B cell (primary cell): Measurements from ENCODE around the gene GPC4. TPM values are rescaled to one million over a fixed set of nuclear protein-coding genes. Genes with fewer than 3 reads are reported as not detected.

Experiments used
- ATAC-seq: fragments of 200-7000 bp; cut with Tn5 transposase; one replicate; pipeline ENCODE4 v1.10.0; 2021; ENCODE audit warnings: low read depth, mild to moderate bottlenecking, moderate number of reproducible peaks, moderate library complexity
- CTCF ChIA-PET: fragments of 350-600 bp; sonication (Branson Sonifier 250); formaldehyde crosslinking; loops from one replicate; lab custom pipeline; 2021; ENCODE audit warnings: antibody characterized with exemption, inconsistent platforms; lab: Charles Lee
- POLR2A ChIA-PET: fragments of 350-600 bp; sonication (Branson Sonifier 250); formaldehyde crosslinking; loops from one replicate; lab custom pipeline; 2021; ENCODE audit warnings: antibody characterized with exemption; lab: Charles Lee
- DNase-seq: peaks from one replicate; pipeline ENCODE4 v3.0.0; 2013
- H2AFZ ChIP-seq: 2 replicates; pipeline ENCODE4 v1.6.1; 2012; ENCODE audit warnings: mild to moderate bottlenecking, low read depth, low read length; ENCODE audit not compliant: insufficient read depth, poor library complexity, severe bottlenecking
- H3K27ac ChIP-seq, 2 donors: 1 replicate in 1 of 2; 2 replicates in 1 of 2; pipeline ENCODE4 v1.5.1; 2012 to 2013; ENCODE audit warnings: low read length in 2 of 2, mild to moderate bottlenecking in 2 of 2, moderate library complexity in 1 of 2
- H3K27me3 ChIP-seq, 4 experiments: fragments of 200-600 bp in 1 of 4; sonication (generic) in 1 of 4; replicated peaks in 1 of 4; 1 replicate in 2 of 4; 2 replicates in 2 of 4; pipeline versions ENCODE4 v1.6.1 to v1.7.0; 2013 to 2016; ENCODE audit warnings: low read length in 3 of 4, mild to moderate bottlenecking in 2 of 4, mixed read lengths in 1 of 4, moderate library complexity in 1 of 4; ENCODE audit not compliant: insufficient read depth in 4 of 4, control insufficient read depth in 3 of 4; ENCODE audit errors: control extremely low read depth in 1 of 4
- H3K36me3 ChIP-seq, 2 experiments: replicated peaks in 1 of 2; 1 replicate in 1 of 2; 2 replicates in 1 of 2; pipeline versions ENCODE4 v1.6.1 to v1.7.1; 2013; ENCODE audit warnings: low read length in 1 of 2; ENCODE audit not compliant: insufficient read depth in 2 of 2, control insufficient read depth in 1 of 2; ENCODE audit errors: control extremely low read depth in 1 of 2, extremely low read depth in 1 of 2
- H3K4me1 ChIP-seq, 2 donors: fragments of 200-600 bp in 1 of 2; sonication (generic) in 1 of 2; 1 replicate in 1 of 2; 2 replicates in 1 of 2; pipeline versions ENCODE4 v1.5.1 to v1.6.1; 2013 to 2017; ENCODE audit warnings: low read length in 2 of 2; ENCODE audit not compliant: control insufficient read depth in 2 of 2, insufficient read depth in 2 of 2
- H3K4me2 ChIP-seq: replicated peaks from 2 replicates; pipeline ENCODE3; 2012; ENCODE audit warnings: mild to moderate bottlenecking, low read depth, low read length; ENCODE audit not compliant: poor library complexity, severe bottlenecking
- H3K4me3 ChIP-seq, 5 experiments: fragments of 200-600 bp in 1 of 5; sonication (generic) in 1 of 5; 1 replicate in 3 of 5; 2 replicates in 2 of 5; pipeline versions ENCODE4 v1.5.1 to v1.7.0; 2011 to 2016; ENCODE audit warnings: low read length in 4 of 5, mild to moderate bottlenecking in 4 of 5, low read depth in 2 of 5, control low read depth in 1 of 5, moderate library complexity in 1 of 5; ENCODE audit not compliant: insufficient read depth in 1 of 5; ENCODE audit errors: control extremely low read depth in 1 of 5, extremely low read depth in 1 of 5
- H3K79me2 ChIP-seq: fragments of 200-600 bp; sonication (generic); one replicate; pipeline ENCODE4 v1.6.0; 2016; ENCODE audit warnings: low read length; ENCODE audit not compliant: control insufficient read depth, insufficient read depth
- H3K9ac ChIP-seq: fragments of 200-600 bp; sonication (generic); 2 replicates; pipeline ENCODE4 v1.6.1; 2017; ENCODE audit warnings: mild to moderate bottlenecking, low read length, moderate library complexity
- H3K9me3 ChIP-seq, 3 donors: one replicate each; pipeline versions ENCODE4 v1.6.1 to v1.7.1; 2013; ENCODE audit warnings: low read length in 2 of 3; ENCODE audit not compliant: control insufficient read depth in 2 of 3, insufficient read depth in 1 of 3; ENCODE audit errors: control extremely low read depth in 1 of 3
- H4K20me1 ChIP-seq: 2 replicates; pipeline ENCODE4 v1.6.0; 2012; ENCODE audit warnings: mild to moderate bottlenecking, low read length; ENCODE audit not compliant: insufficient read depth, control insufficient read depth, poor library complexity, severe bottlenecking
- H3K27ac Mint-ChIP-seq: one replicate; pipeline ENCODE4 v1.8.0; 2021; ENCODE audit warnings: mixed read lengths
- H3K27me3 Mint-ChIP-seq: one replicate; pipeline ENCODE4 v1.8.0; 2021; ENCODE audit warnings: mixed read lengths
- H3K4me1 Mint-ChIP-seq: one replicate; pipeline ENCODE4 v1.8.0; 2021; ENCODE audit warnings: mixed read lengths
- H3K4me3 Mint-ChIP-seq: one replicate; pipeline ENCODE4 v1.8.0; 2021; ENCODE audit warnings: mixed read lengths
- H3K9me3 Mint-ChIP-seq: one replicate; pipeline ENCODE4 v1.8.0; 2022; ENCODE audit warnings: mixed read lengths; ENCODE audit not compliant: insufficient read depth
- CTCF ChIP-seq: fragments of 200-600 bp; IDR thresholded peaks from one replicate; pipeline ENCODE4 v1.8.0; 2022; ENCODE audit warnings: antibody characterized with exemption, mild to moderate bottlenecking
- EZH2 ChIP-seq: IDR thresholded peaks from 2 replicates; pipeline ENCODE4 v1.6.1; 2012; ENCODE audit warnings: borderline replicate concordance, low read depth, mild to moderate bottlenecking, moderate library complexity, low read length; ENCODE audit not compliant: insufficient read depth, poor library complexity, severe bottlenecking
- WGBS: methylation state at CpG from one replicate; pipeline ENCODE4 v1.1.5; 2013; ENCODE audit warnings: missing lambda C conversion rate; ENCODE audit not compliant: insufficient coverage; 5-methylcytosine and 5-hydroxymethylcytosine counted together
- intact Hi-C: fragments of 100-400 bp; cut with micrococcal nuclease; formaldehyde crosslinking; loops from one replicate; pipeline ENCODE4 v1.10.0; 2022
- polyA plus RNA-seq: library from polyadenylated mRNA; depleted of rRNA; stranded (reverse); fragments of >200 nt; gene quantifications from 2 replicates; pipeline ENCODE4 v1.2.3, GENCODE V29; 2012
- total RNA-seq, 2 donors: library from RNA; stranded (reverse); fragments of 120-200 nt in 1 of 2; gene quantifications; 1 replicate in 1 of 2; 2 replicates in 1 of 2; pipeline versions ENCODE4 v1.2.3 to v1.2.4, GENCODE V29; 2013 to 2022

Gene GPC4
- total and polyA plus RNA-seq, 2 donors (not counting 1 experiment from before 2014, with no cell fraction given) = 0.30 to 0.47 TPM

- ChIA-PET CTCF (no interaction called here), POLR2A (no interaction called here)
- H3K9me3 Mint-ChIP-seq = peaks cover 4% of the 10 kb centered on the region
- Histone ChIP-seq H3K36me3 (no peaks in the 10 kb centered on the region), H4K20me1 (no peaks in the 10 kb centered on the region), H2AFZ (no peak overlapping the region), H3K79me2 (no peaks in the 10 kb centered on the region), H3K4me3 (no peak overlapping the region), H3K4me2 (no peak overlapping the region), H3K4me1 (no peaks in the 10 kb centered on the region), H3K9me3 (peaks cover 0 to 2% (median 0%) of the 10 kb centered on the region in 3 donors), H3K27me3 (no peaks in the 10 kb centered on the region), H3K27ac (no peak overlapping the region), H3K9ac (no peak overlapping the region)
- no peak for TF ChIP-seq EZH2
- no peak for TF ChIP-seq CTCF
- H3K27me3 Mint-ChIP-seq = no peaks in the 10 kb centered on the region
- ATAC-seq (no peak), DNase-seq (no peak)
- H3K27ac Mint-ChIP-seq = no peak overlapping the region
- WGBS = no CpG with 5 or more reads among the region's 5 CpGs
- H3K4me3 Mint-ChIP-seq = no peak overlapping the region
- H3K4me1 Mint-ChIP-seq = no peaks in the 10 kb centered on the region
- intact Hi-C loops = no loop called here
These were observed 164.1 kb downstream of the GPC4 start for GRCh38 chrX:133251204-133251603.

DNA sequence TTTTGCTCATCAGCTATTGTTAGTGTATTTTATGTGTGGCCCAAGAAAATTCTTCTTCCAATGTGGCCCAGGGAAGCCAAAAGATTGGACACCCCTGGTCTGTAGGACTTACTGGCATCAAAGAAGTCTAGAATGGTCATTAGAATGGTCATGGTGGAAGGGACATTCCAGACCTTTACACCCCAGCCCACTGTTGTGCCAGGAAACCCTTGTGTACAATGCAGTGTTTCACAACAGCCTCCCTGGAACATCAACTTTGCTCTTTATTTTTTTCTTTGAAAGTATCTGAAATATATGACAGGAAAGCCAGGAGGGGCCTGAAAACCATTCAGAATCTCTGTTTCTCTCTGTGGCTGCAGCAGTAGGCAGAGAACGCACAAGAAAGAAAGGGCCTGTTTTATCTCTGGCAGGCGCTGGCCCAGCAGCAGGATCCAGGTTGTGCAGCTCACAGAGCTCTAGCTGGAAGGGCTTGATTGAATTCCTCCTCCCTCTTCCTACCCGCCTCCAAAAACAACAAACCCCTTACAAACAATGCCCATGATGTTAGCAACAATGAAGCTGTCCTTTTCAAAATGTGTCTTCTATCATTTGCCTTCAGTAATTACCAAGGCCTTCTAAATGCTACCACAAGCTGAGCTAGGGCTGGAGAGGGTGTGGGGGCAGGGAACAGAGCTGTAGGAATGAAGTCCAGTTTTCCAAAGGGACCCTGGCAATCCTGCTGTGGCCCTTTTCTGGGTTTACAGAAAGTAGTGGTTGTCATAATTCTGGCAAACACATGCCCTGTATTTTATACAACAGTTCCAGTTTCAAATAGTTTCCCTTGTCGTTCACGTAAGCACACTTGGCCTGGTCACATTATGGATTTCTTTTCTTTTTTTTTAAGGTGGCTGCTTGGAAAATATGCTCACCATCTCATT, 164.8 kb downstream of the GPC4 start:
- no peak overlapping the region for H3K9ac ChIP-seq
- DNase-seq (no peak), ATAC-seq (no peak)
- H4K20me1 ChIP-seq = no peaks in the 10 kb centered on the region
- TF ChIP-seq EZH2 = no peak
- no peak for TF ChIP-seq CTCF
- H3K36me3 ChIP-seq = no peaks in the 10 kb centered on the region
- Mint-ChIP-seq H3K4me3 (no peak overlapping the region), H3K27me3 (no peaks in the 10 kb centered on the region), H3K4me1 (no peaks in the 10 kb centered on the region), H3K27ac (no peak overlapping the region), H3K9me3 (peaks cover 4% of the 10 kb centered on the region)
- no peaks in the 10 kb centered on the region for H3K4me1 ChIP-seq
- H3K4me3 ChIP-seq = no peak overlapping the region
- ChIA-PET CTCF (no interaction called here), POLR2A (no interaction called here)
- no peak overlapping the region for H3K4me2 ChIP-seq
- H3K27ac ChIP-seq = no peak overlapping the region
- H3K9me3 ChIP-seq = peaks cover 0 to 4% (median 0%) of the 10 kb centered on the region in 3 donors
- no peak overlapping the region for H2AFZ ChIP-seq
- no peaks in the 10 kb centered on the region for H3K79me2 ChIP-seq
- no peaks in the 10 kb centered on the region for H3K27me3 ChIP-seq
- WGBS = no CpG with 5 or more reads among the region's 5 CpGs
- intact Hi-C loops = no loop called here
